ENCODE measurements around the gene NRP2. TPM values are rescaled to one million over a fixed set of nuclear protein-coding genes. Genes with fewer than 3 reads are reported as not detected.

NRP2 gene, protein sequence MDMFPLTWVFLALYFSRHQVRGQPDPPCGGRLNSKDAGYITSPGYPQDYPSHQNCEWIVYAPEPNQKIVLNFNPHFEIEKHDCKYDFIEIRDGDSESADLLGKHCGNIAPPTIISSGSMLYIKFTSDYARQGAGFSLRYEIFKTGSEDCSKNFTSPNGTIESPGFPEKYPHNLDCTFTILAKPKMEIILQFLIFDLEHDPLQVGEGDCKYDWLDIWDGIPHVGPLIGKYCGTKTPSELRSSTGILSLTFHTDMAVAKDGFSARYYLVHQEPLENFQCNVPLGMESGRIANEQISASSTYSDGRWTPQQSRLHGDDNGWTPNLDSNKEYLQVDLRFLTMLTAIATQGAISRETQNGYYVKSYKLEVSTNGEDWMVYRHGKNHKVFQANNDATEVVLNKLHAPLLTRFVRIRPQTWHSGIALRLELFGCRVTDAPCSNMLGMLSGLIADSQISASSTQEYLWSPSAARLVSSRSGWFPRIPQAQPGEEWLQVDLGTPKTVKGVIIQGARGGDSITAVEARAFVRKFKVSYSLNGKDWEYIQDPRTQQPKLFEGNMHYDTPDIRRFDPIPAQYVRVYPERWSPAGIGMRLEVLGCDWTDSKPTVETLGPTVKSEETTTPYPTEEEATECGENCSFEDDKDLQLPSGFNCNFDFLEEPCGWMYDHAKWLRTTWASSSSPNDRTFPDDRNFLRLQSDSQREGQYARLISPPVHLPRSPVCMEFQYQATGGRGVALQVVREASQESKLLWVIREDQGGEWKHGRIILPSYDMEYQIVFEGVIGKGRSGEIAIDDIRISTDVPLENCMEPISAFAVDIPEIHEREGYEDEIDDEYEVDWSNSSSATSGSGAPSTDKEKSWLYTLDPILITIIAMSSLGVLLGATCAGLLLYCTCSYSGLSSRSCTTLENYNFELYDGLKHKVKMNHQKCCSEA
- 62.0 and 84.6 TPM in 2 replicates for total RNA-seq (2014; rRNA removed; shearing (Covaris generic))

- DNase-seq (ENCODE audit: low read depth), result peak; percentile 88
Measured at GRCh38 chr2:205682239-205682970, at the start of gene NRP2. NRP2 (plus strand) TSS chr2:205682501; CDS start chr2:205683291, 790 bp downstream.

- DNase-seq (ENCODE audit: low read depth), result no peak
Measured at GRCh38 chr2:205633994-205634393, 48.3 kb upstream of the NRP2 start.

DNA sequence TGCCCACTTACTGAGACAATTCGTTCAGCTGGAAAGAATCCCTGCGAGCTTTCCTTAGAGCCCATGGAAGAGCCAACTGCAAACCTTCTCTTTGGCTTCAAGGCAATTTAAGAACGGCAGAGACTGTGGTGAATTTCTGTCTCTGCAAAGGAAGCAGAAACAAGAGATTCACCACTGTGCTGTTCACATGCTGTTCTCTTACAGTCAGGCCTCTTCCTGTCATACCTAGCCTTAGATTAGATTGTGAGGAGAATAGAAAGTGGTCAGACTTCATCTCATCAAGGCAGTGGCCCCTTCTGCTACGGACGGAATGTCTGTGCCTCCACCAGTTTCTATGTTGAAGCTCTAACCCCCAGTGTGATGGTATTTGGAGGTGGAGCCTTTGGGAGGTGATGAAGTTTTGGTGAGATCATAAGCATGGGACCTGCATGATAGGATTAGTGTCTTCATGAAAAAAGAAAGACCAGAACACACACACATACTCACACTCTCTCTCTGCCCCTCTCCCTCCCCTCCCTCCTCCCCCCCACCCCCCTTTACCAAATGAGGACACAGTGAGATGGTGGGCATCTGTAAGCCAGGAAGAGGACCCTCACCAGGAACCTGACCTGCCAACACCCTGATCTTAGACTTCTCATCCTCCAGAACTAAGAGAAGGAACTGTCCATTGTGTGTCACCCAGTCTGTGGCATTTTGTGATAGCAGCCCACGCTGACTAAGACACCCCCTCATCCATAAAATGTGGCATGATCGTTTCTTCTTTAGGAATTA lies 45.6 kb upstream of the NRP2 start:
- DNase-seq (ENCODE audit: low read depth), result no peak

- DNase-seq (ENCODE audit: low read depth), result no peak
Measured at GRCh38 chr2:205637320-205637602, 45.0 kb upstream of the NRP2 start.

DNA sequence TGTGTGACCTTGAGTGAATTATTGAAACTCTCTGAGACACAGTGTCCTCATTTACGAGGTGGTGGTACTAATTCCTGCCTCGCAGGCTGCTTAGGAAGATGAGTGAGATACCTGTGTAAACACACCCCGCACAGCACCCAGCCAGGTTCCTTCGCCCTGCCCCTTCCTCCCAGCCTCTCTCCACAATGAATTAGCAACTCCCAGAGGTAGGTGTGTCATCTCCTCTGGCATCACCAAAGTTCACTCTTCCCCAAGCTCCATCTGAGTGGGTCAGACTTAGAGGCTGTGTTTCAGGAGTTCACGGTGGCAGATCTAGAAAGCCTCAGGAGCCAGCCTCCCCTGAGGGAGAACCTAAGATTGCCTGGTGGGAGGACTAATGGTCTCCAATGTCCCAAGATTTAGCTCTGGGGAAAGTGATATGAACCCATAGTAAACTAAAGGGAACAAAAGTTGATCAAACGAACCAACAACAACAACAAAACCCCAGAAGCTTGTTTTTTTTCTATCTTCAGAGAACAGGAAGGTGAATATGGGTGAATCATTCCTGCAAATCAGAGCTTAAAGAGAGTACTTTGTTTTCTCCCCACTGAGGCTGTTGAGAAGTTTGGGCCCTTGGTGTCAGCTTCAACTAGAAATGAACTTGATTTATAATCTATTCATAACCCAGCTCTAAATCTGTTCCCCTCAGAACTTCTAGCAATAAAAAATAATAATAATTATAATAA lies 44.4 kb upstream of the NRP2 start:
- DNase-seq (ENCODE audit: low read depth), result no peak

DNA sequence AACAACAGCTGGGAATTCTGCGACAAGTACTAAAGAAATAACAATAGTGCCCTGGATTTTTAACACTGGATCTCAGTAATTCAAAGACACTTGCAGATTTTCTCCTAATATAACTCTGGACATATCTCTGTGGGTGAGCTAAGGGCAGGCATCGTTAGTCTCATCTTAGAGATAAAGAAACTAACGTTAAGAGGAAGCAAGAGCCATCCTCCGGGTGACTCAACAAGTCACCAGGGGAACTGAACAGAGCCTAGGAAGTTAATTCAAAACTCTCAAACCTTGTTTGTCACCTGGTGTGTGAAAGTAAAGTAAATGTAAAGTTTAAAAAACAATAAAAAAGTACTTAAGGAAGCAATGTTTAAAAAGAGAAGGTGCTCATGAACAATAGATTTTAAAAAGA lies 41.6 kb upstream of the NRP2 start:
- no peak for DNase-seq (ENCODE audit: low read depth)

DNA sequence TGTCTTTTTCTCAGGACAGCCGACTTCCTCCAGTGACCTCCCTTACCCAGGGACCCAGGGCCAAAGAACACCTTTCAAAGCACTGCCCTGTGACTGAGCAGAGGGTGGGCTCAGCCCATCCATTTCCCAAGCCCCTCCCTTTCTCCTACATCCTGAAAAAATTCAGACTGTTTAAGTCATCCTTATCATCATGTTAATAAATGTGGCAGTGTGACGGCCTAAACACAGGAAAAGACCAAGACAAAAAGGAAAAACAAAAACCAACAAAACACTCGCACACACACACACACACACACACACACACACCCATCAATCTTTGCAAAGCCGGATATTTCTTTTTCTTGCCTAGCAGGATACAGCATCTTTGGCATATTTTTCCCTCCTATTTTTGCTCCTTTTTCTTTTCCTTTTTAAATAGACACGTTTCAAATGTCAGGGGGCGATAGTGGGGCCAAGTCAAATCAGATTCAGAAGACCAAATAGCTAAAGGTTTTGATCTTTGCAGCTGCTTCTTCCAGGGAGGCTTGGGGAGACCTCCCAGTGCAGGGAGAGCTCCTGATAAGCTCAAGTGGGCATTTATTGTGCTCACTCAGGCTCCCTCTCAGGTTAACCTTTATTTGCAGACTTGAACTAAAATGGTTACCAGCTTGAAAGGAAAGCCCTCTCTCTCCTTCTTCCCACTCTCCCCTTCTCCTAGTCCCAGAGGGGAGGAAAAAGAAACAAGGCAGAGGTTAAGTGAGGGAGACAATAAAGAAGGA lies 39.5 kb upstream of the NRP2 start:
- DNase-seq (ENCODE audit: low read depth), result no peak

- DNase-seq (ENCODE audit: low read depth), result no peak
Measured at GRCh38 chr2:205643391-205643885, 38.9 kb upstream of the NRP2 start.

DNA sequence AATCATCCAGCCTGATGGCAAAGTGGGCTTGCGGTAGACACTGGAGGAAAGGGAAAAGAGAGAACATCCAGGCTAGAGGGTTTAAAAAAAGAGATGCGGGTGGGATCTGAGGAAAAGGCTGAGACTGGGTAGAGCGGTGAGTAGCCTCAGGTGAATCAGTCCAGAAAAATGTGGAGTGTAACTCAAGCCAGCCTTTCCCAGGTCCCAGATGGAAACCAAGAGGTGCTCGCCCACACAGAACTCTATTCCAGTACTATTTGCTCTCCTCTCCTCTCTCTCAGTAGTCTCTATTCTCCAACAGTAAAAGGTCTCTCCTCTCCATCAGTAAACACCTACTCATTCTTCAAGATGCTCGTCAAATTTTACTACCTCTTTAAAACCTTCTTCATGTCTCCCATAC lies 38.3 kb upstream of the NRP2 start:
- DNase-seq (ENCODE audit: low read depth), result peak; percentile 10

DNA sequence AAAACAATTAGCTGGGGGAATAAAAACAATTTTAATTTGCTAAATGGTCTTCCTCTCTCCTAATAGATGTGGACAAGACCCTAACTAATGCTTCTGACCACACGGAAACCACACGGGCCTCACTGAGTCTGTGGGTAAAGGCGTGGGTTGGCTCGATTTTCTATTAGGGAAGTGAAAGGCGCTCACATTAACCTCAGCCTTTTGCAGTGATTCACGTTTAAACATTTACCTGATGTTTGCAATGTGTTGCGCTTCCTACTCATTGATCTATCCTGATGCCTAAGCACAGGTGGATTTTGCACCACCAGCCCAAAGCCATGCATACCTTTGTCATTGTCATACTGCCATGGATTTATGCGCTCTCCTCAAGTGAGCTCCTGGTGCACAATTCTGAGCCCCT lies 35.6 kb upstream of the NRP2 start:
- no peak for DNase-seq (ENCODE audit: low read depth)

DNA sequence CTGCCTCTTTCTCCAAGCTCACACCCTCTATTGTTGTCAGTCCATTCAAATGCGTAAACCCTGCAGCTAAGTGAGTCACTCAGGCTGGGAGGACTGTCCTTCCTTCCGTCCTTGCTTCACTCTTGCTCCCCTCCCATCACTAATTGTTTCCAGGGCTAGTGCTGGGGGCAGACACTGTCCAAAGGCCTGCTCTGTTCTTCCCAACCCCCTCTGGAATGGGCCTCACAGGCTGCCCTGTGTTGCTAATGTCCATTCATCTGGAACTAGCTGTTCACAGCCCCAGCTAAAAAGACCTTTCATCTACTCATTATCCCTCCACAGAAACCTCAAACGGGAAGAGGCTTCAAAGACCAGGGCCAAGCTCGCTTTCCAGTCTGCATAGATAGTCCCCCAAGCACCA lies 31.9 kb upstream of the NRP2 start:
- peak; percentile 70 for DNase-seq (ENCODE audit: low read depth)

GRCh38 chr2:205650931-205651330 lies 31.4 kb upstream of the NRP2 start:
- DNase-seq (ENCODE audit: low read depth), result no peak

- no peak for DNase-seq (ENCODE audit: low read depth)
Measured at GRCh38 chr2:205651719-205652118, 30.6 kb upstream of the NRP2 start.

DNA sequence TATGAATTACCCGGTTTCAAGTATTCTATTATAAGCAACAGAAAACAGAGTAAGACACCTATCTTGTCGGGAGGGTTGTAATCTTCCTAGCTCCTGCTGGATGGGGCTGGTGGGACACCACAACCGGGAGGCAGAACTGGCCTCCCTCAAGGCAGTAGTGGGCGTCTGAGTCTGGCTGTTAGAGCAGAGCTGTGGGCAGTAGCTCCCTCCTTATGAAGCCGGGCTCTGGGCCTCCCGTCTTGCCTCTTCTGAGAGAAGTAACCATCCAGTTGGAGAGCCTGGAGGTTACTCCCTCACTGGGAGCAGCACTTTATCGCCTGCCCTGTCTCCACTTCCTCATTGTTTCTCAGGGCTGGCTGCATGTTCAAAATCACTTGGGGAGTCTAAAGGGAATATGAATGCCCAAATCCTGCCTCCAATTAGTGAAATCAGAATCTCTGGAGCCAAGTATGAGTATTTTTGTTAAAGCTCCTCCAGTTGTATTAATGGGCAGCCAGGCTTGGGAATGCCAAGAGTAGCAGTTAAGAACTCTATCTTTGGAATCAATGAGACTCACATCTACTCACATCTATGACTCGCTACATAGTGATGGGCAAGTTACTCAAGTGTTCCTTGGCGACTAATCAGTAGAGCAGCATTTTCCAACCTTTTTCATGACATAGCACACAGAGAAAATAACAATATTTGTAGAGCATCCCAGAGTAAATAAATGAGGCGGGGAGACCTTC lies 27.3 kb upstream of the NRP2 start:
- peak; percentile 70 for DNase-seq (ENCODE audit: low read depth)

GRCh38 chr2:205655779-205656456 lies 26.4 kb upstream of the NRP2 start:
- no peak for DNase-seq (ENCODE audit: low read depth)

- no peak for DNase-seq (ENCODE audit: low read depth)
Measured at GRCh38 chr2:205656461-205656860, 25.8 kb upstream of the NRP2 start.

DNA sequence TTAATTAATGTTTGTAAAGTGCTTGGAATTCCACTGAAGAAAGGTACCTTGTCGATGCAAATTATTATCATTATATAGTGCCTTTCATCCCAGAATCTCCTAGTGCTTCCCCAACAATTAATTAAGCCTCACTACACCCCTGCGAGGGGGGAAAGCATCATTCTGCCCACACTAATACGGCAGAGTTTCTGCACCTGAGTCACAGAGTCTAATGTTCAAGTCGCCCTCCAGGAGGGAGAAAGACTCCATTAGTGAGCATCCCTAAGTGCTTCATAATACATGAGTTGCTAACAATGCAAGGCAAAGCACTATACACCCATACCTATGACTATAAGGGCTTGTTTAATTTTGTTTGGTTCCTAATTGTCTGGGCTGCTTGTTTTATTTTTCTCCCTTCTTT lies 25.4 kb upstream of the NRP2 start:
- DNase-seq (ENCODE audit: low read depth), result no peak

DNA sequence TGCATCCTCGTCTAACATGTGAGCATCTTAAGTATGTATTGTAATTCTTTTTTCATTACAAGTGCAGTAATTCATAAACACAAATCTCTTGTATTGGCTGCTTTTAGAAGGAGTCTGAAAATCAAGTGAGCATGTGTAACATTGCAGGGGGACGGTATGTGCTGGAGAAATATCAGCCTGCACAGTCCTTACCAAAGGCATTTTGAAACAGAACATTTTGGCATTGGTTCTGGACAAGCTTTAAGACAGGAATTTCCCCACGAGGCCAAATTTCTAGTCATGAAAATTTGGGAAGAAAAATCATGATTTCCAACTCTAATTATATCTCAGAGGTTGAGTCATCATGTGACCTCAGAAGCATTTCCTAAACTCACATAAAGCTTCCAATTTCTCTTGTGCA lies 24.7 kb upstream of the NRP2 start:
- no peak for DNase-seq (ENCODE audit: low read depth)

DNA sequence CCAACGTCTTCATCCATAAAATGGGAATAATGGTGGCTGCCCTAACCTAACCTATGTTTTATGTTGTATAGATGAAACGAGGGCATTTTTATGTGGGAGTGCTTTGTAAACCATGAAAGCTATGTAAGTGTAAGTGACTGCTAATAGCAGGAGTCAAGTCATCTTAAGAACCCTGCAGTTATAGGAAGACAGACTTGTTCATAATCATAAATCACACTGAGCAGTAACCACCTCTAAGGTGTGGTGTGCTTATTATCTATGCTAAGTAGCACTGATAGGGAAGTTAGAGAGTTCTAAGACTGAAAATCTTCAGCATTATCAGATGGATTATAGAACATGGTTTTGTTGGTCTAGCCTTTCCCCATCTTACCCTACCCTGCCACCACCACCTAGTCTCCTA lies 24.2 kb upstream of the NRP2 start:
- no peak for DNase-seq (ENCODE audit: low read depth)

Data from M059J (cell line).